Measurements from ENCODE around the gene PALD1. TPM values are rescaled to one million over a fixed set of nuclear protein-coding genes. Genes with fewer than 3 reads are reported as not detected.
A peak's percentile ranks its signal among the peaks of the same experiment; 100 is the strongest.

Gene PALD1
- total RNA-seq, 1 donor from 2014 or later: 7.8 TPM

GRCh38 chr10:70542565-70542938, 64.0 kb downstream of the PALD1 start:
- DNase-seq (ENCODE audit: low spot score) (no peak), ATAC-seq (no peak)
- intact Hi-C loops (cut with DNase I): loop anchor here (5.0 kb wide), 1 partner anchor 80 kb away; no protein-coding TSS in a partner anchor

- intact Hi-C loops (cut with DNase I): loop anchor here (5.0 kb wide), 1 partner anchor 82 kb away; no protein-coding TSS in a partner anchor
- DNase-seq (ENCODE audit: low spot score) (no peak), ATAC-seq (no peak)
Measured at GRCh38 chr10:70543911-70544310, 65.3 kb downstream of the PALD1 start.

GRCh38 chr10:70544431-70545340, 66.1 kb downstream of the PALD1 start:
- intact Hi-C loops (cut with DNase I): loop anchor here (5.0 kb wide), 1 partner anchor 82 kb away; no protein-coding TSS in a partner anchor
- no peak for DNase-seq (ENCODE audit: low spot score)
- no peak for ATAC-seq

- intact Hi-C loops (cut with DNase I): no loop called here
- no peak for ATAC-seq
Measured at GRCh38 chr10:70546584-70546983, 68.0 kb downstream of the PALD1 start.

GRCh38 chr10:70549351-70549961, 70.9 kb downstream of the PALD1 start:
- DNase-seq (ENCODE audit: low spot score): no peak
- intact Hi-C loops (cut with DNase I): loop anchor here (2.0 kb wide), 1 partner anchor 205 kb away; no protein-coding TSS in a partner anchor
- ATAC-seq: peak; percentile 14

More at GRCh38 chr10:70546584-70546983, 68.0 kb downstream of the PALD1 start:
- DNase-seq (ENCODE audit: low spot score): no peak

GRCh38 chr10:70549962-70550458, 71.4 kb downstream of the PALD1 start:
- DNase-seq (ENCODE audit: low spot score): peak; percentile 83
- ATAC-seq: peak; percentile 77
- intact Hi-C loops (cut with DNase I): loop anchor here (2.0 kb wide), 1 partner anchor 205 kb away; no protein-coding TSS in a partner anchor

- intact Hi-C loops (cut with DNase I): no loop called here
- ATAC-seq: no peak
Measured at GRCh38 chr10:70550459-70550858, 71.9 kb downstream of the PALD1 start.

GRCh38 chr10:70551466-70551865, 72.9 kb downstream of the PALD1 start:
- ATAC-seq (no peak), DNase-seq (ENCODE audit: low spot score) (no peak)
- intact Hi-C loops (cut with DNase I): no loop called here

More at GRCh38 chr10:70550459-70550858, 71.9 kb downstream of the PALD1 start:
- no peak for DNase-seq (ENCODE audit: low spot score)

GRCh38 chr10:70551971-70552422, 73.4 kb downstream of the PALD1 start:
- DNase-seq (ENCODE audit: low spot score) (no peak), ATAC-seq (peak; percentile 82)
- intact Hi-C loops (cut with DNase I): no loop called here

- no peak for ATAC-seq
- intact Hi-C loops (cut with DNase I): no loop called here
- DNase-seq (ENCODE audit: low spot score): no peak
Measured at GRCh38 chr10:70552586-70552985, 74.0 kb downstream of the PALD1 start.

- DNase-seq (ENCODE audit: low spot score) (no peak), ATAC-seq (no peak)
- intact Hi-C loops (cut with DNase I): no loop called here
Measured at GRCh38 chr10:70555371-70555770, 76.8 kb downstream of the PALD1 start.

GRCh38 chr10:70557086-70557845, 78.7 kb downstream of the PALD1 start:
- ATAC-seq: no peak
- DNase-seq (ENCODE audit: low spot score): no peak
- intact Hi-C loops (cut with DNase I): no loop called here

- no peak for DNase-seq (ENCODE audit: low spot score)
- intact Hi-C loops (cut with DNase I): no loop called here
- no peak for ATAC-seq
Measured at GRCh38 chr10:70557876-70558275, 79.3 kb downstream of the PALD1 start.

GRCh38 chr10:70558295-70558694, 79.7 kb downstream of the PALD1 start:
- ATAC-seq (no peak), DNase-seq (ENCODE audit: low spot score) (peak; percentile 43)
- intact Hi-C loops (cut with DNase I): no loop called here

GRCh38 chr10:70558871-70559810, 80.6 kb downstream of the PALD1 start:
- ATAC-seq (peak; percentile 70), DNase-seq (ENCODE audit: low spot score) (peak; percentile 56)
- intact Hi-C loops (cut with DNase I): no loop called here

GRCh38 chr10:70559861-70560260, 81.3 kb downstream of the PALD1 start:
- ATAC-seq: no peak
- DNase-seq (ENCODE audit: low spot score): peak; percentile 36
- intact Hi-C loops (cut with DNase I): no loop called here

GRCh38 chr10:70560511-70560941, 82.0 kb downstream of the PALD1 start:
- ATAC-seq (no peak), DNase-seq (ENCODE audit: low spot score) (peak; percentile 48)

GRCh38 chr10:70561070-70561469, 82.5 kb downstream of the PALD1 start:
- ATAC-seq (peak; percentile 23), DNase-seq (ENCODE audit: low spot score) (peak; percentile 63)
- intact Hi-C loops (cut with DNase I): no loop called here

More at GRCh38 chr10:70560511-70560941, 82.0 kb downstream of the PALD1 start:
- intact Hi-C loops (cut with DNase I): no loop called here
